Stimulated activated CD8-positive, alpha-beta memory T cell treated with anti-CD3 and anti-CD28 coated beads, Interleukin-12 subunit alpha, Interleukin-12 subunit beta, amount 100 ng/mL, for 24 hours (primary cell): ENCODE results near the gene RGS9.
A peak's percentile ranks its signal among the peaks of the same experiment; 100 is the strongest.
"Not testable (repeated sequence)": the region's sequence is repeated elsewhere in the genome, so short reads cannot be mapped to it uniquely, and the experiment has no call there.

ENCODE experiments used
- DNase-seq: peaks from one replicate; pipeline ENCODE4 v3.0.0-alpha.2; 2020; ENCODE audit errors: extremely low read depth

Gene RGS9

DNA sequence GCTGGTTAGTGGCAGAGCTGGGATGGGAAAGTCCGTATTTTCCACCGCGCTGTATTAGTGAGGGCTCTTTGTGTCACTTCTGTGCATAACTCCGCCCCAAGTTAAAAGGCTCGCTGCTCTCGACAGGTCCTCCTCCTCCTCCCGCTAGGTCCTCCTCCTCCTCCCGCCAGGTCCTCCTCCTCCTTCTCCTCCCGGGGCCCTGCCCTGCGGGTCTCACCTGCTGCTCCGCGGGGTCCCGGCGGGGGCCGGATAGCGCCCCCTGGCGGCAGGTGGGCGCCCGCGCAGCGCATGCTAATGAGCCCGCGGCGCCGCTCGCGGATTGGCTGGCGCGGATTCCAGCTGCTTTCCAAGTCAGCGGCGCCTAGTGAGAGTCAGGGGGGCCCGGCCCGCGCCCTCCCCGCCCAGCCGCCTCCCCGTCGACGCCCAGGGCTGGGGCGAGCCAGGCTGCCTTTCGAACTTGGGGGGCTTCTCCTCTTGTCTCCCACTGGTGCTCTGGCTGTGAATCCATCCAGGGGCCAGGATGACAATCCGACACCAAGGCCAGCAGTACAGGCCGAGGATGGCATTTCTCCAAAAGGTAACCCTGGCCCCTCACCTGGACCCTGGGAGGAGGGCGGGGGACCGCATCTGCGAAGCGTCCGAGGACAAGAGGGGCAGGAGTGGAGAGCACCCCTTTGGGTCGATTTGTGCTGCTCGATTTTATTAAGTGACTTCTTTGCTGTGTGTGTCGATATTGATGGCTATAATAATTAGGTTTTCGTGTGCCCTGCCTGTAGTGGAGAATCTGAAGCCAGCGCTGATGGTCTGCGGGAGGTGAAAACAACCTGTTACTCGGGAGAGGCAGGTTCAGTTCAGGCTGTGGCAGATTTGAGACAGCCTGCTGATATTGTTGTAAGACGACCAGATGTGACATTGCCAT is at the start of gene RGS9:
Gene RGS9 (plus strand): TSS at position 350 of the 919 bp plus-strand sequence. CDS start 171 bp downstream, at position 521.
- peak; percentile 64 for DNase-seq

- DNase-seq: no peak
Measured at GRCh38 chr17:65088621-65089360, 48.4 kb upstream of the RGS9 start.

DNA sequence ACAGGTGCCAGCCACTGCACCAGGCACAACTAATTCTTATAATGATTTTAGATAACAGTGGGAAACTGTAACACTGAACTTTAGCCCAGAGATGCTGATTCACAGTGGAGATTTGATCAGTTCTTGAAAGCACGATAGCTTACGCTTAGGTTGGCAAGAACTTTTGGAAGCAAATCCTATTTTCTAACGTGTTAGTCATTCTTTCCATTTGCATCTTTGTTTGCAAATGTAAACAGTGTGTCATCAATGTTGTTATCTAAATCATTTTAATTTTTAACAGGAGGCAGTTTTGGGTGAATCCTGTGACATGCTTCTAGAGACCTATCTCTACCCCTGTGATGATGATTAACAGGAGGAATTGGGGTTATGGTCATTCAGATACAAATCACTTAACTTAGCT is 44.9 kb upstream of the RGS9 start:
- no peak for DNase-seq

DNA sequence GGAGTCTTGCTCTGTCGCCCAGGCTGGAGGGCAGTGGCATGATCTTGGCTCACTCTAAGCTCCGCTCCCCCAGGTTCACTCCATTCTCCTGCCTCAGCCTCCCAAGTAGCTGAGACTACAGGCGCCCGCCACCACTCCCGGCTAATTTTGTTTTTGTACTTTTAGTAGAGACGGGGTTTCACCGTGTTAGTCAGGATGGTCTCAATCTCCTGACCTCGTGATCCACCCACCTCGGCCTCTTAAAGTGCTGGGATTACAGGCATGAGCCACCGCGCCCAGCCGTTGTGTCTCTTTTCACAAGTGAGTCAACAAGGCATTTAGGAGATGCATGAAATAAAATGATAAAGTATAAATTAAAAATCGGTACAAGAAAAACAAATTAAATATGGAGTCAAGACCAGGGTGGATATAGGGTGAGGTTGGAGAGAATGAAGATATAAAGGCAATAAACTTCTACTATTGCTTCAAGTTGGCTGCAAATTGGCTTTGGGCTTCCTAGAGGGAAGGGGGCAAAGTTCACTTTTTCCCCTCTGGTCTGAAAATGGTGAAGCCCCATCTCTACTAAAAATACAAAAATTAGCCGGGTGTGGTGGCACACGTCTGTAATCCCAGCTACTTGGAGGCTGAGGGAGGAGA is 44.3 kb upstream of the RGS9 start:
- not testable (repeated sequence) for DNase-seq

- no peak for DNase-seq
Measured at GRCh38 chr17:65093930-65094329, 43.2 kb upstream of the RGS9 start.

DNA sequence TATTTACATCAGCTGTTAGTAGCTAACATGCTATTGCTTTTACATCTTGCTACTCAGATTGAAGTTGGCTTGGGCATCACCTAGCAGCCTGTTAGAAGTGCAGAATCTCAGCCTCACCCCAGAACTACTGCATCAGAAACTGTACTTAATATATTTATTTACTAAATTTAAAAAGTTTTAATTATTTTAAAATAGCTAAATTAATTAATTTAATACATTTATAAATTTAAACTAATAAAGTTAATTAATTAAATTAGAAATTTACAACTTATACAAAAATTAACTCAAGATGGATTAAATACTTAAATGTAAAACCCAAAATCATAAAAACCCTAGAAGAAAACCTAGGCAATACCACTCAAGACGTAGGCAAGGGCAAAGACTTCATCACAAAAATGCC is 41.7 kb upstream of the RGS9 start:
- no peak for DNase-seq

DNA sequence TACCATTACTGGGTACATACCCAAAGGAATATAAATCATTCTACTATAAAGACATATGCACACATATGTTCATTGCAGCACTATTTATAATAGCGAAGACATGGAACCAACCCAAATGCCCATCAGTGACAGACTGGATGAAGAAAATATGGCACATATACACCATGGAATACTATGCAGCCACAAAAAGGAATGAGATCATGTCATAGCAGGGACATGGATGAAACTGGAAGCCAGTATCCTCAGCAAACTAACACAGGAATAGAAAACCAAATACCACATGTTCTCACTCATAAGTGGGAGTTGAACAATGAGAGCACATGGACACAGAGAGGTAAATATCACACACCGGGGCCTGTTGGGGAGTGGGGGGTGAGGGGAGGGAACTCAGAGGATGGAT is 40.8 kb upstream of the RGS9 start:
- not testable (repeated sequence) for DNase-seq

DNA sequence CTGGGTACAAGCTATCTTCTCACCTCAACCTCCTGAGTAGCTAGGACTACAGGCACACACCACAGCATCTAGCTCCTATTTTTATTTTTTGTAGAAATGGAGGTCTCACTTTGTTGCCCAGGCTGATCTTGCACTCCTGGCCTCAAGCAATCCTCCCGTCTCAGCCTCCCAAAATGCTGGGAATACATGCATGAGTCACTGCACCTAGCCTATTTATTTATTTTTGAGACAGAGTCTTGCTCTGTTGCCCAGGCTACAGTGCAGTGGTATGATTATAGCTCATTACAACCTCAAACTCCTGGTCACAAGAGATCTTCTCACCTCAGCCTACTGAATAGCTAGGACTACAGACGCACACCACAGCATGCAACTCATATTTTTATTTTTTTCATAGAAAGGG is 40.1 kb upstream of the RGS9 start:
- DNase-seq: no peak

GRCh38 chr17:65099475-65099874 is 37.7 kb upstream of the RGS9 start:
- no peak for DNase-seq

DNA sequence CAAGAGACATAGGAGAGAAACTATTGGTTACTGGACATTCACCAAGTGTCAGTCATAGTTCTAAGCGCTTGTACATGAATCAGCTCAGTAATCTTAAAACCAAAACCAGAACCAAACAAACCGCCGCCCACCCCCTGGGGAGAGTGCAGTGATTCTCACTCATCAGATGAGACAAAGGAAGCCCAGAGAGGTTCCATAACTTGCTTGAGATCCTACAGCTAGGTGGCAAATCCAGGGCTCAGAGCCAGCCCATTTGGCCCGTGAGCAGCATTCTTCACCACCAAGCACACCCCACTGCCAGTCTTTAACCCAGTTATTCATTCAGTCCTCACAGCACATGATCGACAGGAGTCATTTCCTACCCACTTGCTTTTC is 37.2 kb upstream of the RGS9 start:
- peak; percentile 56 for DNase-seq

DNA sequence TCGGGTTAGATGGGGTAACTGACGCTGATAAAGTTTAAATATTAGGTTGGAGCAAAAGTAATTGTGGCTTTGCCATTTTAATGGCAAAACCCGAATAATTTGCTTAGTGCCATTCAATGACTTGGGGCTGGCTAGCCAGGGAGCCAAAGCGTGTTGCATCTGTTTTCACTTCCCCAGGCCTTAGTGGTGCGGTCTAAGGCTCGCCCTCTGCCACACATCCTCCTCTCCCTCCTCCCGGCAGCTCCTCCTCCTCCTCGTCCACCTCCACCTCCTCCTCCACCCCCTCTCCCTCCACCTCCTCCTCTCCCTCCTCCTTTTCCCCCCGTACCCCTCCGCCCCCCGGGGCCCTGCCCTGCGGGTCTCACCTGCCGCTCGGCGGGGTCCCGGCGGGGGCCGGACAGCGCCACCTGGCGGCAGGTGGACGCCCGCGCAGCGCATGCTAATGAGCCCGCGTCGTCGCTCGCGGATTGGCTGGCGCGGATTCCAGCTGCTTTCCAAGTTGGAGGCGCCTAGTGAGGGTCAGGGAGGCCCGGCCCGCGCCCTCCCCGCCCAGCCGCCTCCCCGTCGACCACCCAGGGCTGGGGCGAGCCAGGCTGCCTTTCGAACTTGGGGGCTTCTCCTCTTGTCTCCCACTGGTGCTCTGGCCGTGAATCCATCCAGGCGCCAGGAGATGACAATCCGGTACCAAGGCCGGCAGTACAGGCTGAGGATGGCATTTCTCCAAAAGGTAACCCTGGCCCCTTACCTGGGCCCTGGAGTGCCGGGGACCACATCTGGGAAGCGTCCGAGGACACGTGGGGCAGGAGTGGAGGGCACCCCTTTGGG is 36.6 kb upstream of the RGS9 start:
- DNase-seq: peak; percentile 37

GRCh38 chr17:65101371-65101770 is 35.8 kb upstream of the RGS9 start:
- DNase-seq: no peak

DNA sequence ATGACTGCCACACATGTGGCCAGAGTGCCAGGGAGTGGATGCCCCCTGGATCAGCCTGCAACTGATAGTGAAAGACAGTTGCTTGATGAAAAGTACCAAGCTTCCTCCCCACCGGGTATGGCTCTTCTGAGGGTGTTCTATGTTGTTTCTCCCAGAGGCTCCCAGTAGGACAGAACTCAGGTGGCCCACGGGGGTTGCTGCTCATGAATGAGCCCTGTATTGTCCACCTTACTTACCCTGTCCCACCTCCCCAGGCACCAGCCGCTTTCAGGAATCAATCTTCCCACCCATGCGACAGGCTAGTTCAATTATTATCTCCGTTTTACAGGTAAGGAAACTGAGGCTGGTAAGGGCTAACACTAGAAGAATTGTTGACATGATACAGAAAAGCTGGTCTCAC is 34.9 kb upstream of the RGS9 start:
- DNase-seq: no peak

GRCh38 chr17:65102788-65103187 is 34.4 kb upstream of the RGS9 start:
- no peak for DNase-seq

DNA sequence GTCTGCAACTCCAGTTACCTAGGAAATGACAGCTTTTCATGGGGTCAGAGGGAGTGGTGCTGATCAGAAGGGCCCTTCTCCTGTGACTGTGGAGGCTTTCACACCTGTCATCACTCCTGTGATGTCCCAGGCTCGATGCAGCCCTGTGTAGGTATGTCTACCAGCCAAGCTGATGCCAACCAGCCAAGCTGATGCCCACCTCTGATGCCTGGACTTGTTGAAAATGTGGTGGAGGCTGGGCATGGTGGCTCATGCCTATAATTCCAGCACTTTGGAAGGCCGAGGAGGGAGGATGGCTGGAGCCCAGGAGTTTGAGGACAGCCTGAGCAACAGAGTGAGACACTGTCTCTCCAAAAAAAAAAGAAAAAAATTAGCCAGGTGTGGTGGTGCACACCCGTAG is 33.7 kb upstream of the RGS9 start:
- no peak for DNase-seq

GRCh38 chr17:65103896-65104295 is 33.3 kb upstream of the RGS9 start:
- DNase-seq: no peak

DNA sequence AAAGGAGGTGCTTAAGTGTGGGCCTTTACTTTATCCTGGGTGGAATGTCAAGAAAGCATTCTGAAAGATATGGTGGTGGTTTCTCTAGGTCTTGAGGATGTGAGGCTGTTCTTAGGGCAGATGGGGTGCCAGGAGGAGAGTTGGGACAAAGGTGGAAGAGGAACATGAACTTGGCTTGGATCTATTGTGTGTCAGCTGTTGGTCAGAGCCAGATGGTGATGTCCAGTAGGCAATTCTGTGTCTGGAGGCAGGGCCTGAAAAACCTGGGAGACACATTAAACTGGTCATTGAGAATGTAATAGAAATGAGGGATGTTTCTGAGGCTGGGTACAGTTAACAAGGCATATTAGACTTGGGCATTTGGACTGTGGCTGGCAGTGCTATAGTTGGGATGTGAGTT is 32.6 kb upstream of the RGS9 start:
- DNase-seq: no peak

DNA sequence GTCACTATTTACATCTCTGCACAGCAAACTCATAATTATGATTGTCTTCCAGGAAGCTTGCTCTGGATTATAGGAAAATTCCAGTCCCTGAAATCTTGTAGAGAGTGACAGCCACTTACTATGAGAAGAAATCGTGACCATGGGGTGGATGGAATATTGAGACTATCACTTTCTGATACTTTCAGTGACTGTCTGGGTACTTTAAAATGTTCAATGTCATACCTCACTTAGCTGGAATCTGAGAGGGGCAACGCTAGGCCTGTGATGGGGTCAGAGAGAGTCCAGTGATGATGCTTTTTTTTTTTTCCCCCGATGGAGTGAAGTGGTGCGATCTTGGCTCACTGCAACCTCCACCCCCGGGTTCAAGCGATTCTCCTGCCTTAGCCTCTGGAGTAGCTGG is 32.2 kb upstream of the RGS9 start:
- no peak for DNase-seq

GRCh38 chr17:65108152-65108551 is 29.0 kb upstream of the RGS9 start:
- no peak for DNase-seq

DNA sequence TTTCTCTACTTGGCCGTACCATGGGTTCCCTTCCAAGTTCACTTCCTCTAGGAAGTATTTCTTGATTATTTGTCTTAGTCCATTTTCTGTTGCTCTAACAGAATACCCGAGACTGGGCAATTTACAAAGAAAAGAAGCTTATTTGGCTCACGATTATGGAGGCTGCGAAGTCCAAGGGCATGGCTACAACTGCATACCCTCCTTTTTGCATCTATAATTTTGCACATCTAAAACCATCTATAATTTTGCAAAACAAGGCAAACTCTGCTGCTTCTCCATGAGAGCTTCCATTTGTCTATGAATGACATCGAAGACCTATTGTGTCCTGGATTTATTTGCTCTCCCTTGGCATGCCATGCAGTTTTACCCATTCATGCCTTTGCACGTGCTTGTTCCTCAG is 27.6 kb upstream of the RGS9 start:
- no peak for DNase-seq

DNA sequence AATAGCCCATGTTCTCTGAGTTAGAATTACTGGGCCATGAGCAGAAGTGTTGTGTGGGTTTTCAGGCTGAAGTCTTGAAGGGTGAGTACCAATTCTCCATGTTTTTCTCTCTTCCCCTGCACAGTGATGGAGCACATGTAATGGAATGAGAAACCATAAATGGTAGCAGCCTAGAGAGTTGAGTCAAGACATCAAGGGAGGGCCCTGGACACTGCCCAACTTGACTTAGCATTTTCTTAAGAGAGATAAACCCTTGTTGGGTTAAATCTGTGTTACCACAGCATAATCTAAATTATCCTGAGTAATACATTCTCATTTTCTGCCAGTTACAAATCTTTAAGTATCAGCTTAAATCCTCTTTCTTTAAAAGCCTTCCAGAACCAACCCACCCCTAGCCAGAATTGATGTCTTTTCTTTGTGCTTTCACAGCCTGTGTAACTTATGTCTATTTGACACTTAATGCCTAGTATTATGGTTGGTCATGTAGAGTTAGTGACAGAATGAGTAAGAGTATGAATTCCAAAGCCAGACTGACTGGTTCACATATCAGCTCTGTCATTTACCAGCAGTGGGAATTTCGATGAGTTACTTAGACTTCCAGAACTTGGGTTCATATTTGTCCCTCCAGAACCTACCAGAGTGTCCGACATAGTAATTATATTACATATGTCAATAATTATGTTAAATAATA is 27.0 kb upstream of the RGS9 start:
- no peak for DNase-seq
